Dendritic cell treated with granulocyte-macrophage colony-stimulating factor and Interleukin-4, amounts not matched to agents 40 ng/mL and 50 ng/mL, for 4 days (primary cell): ENCODE data around the gene STIM1.
"Not testable (repeated sequence)": the region's sequence is repeated elsewhere in the genome, so short reads cannot be mapped to it uniquely, and the experiment has no call there.

ENCODE experiments used
- H3K27ac Mint-ChIP-seq: one replicate; pipeline ENCODE4 v1.8.0; 2022; ENCODE audit warnings: mild to moderate bottlenecking, mixed read lengths
- H3K27me3 Mint-ChIP-seq: one replicate; pipeline ENCODE4 v1.8.0; 2022; ENCODE audit warnings: mild to moderate bottlenecking, mixed read lengths
- H3K36me3 Mint-ChIP-seq: one replicate; pipeline ENCODE4 v1.8.0; 2022; ENCODE audit warnings: low read depth, mixed read lengths
- H3K4me1 Mint-ChIP-seq: one replicate; pipeline ENCODE4 v1.8.0; 2022; ENCODE audit warnings: low read depth, mixed read lengths
- H3K4me3 Mint-ChIP-seq: one replicate; pipeline ENCODE4 v1.8.0; 2022; ENCODE audit warnings: mild to moderate bottlenecking, moderate library complexity, mixed read lengths
- H3K9me3 Mint-ChIP-seq: one replicate; pipeline ENCODE4 v1.8.0; 2022; ENCODE audit warnings: mixed read lengths
- intact Hi-C: fragments of 100-400 bp; cut with micrococcal nuclease; formaldehyde crosslinking; loops from one replicate; pipeline ENCODE4 v1.15.0; 2022

The STIM1 gene

GRCh38 chr11:3854660-3854976 lies 846 bp upstream of the STIM1 start:
- H3K9me3 Mint-ChIP-seq, result no peaks in the 10 kb centered on the region
- intact Hi-C loops, result loop anchor here (1.0 to 10.0 kb wide), 3 partner anchors 14 to 218 kb away; partner anchors contain the start of gene RHOG
- H3K36me3 Mint-ChIP-seq, result peaks cover 10% of the 10 kb centered on the region
- no peaks in the 10 kb centered on the region for H3K27me3 Mint-ChIP-seq
- peak overlapping the region; percentile 100 for H3K4me3 Mint-ChIP-seq
- peaks cover 56% of the 10 kb centered on the region for H3K4me1 Mint-ChIP-seq
- H3K27ac Mint-ChIP-seq, result peak overlapping the region; percentile 99

GRCh38 chr11:3855808-3856491 lies 486 bp downstream of the STIM1 start:
- intact Hi-C loops, result loop anchor here (2.0 to 10.0 kb wide), 3 partner anchors 15 to 99 kb away; partner anchors contain the start of gene RHOG
- peak overlapping the region; percentile 99 for H3K27ac Mint-ChIP-seq
- H3K4me1 Mint-ChIP-seq, result peaks cover 63% of the 10 kb centered on the region
- no peaks in the 10 kb centered on the region for H3K9me3 Mint-ChIP-seq
- peak overlapping the region; percentile 100 for H3K4me3 Mint-ChIP-seq
- H3K27me3 Mint-ChIP-seq, result no peaks in the 10 kb centered on the region
- H3K36me3 Mint-ChIP-seq, result peaks cover 14% of the 10 kb centered on the region

- intact Hi-C loops, result loop anchor here (5.0 to 10.0 kb wide), 2 partner anchors 45 to 98 kb away; no protein-coding TSS in a partner anchor
- Mint-ChIP-seq H3K9me3 (no peaks in the 10 kb centered on the region), H3K4me3 (peak overlapping the region; percentile 100), H3K36me3 (peaks cover 18% of the 10 kb centered on the region), H3K27ac (peak overlapping the region; percentile 99), H3K4me1 (peaks cover 73% of the 10 kb centered on the region), H3K27me3 (no peaks in the 10 kb centered on the region)
These were observed 1.5 kb downstream of the STIM1 start for GRCh38 chr11:3856856-3857553.

GRCh38 chr11:3857628-3858027 lies 2.2 kb downstream of the STIM1 start:
- intact Hi-C loops, result loop anchor here (5.0 to 10.0 kb wide), 2 partner anchors 45 to 97 kb away; no protein-coding TSS in a partner anchor
- H3K4me3 Mint-ChIP-seq, result peak overlapping the region; percentile 100
- H3K27me3 Mint-ChIP-seq, result no peaks in the 10 kb centered on the region
- peaks cover 74% of the 10 kb centered on the region for H3K4me1 Mint-ChIP-seq
- no peak overlapping the region for H3K27ac Mint-ChIP-seq
- no peaks in the 10 kb centered on the region for H3K9me3 Mint-ChIP-seq
- H3K36me3 Mint-ChIP-seq, result peaks cover 18% of the 10 kb centered on the region

GRCh38 chr11:3859373-3859881 lies 4.0 kb downstream of the STIM1 start:
- H3K9me3 Mint-ChIP-seq, result no peaks in the 10 kb centered on the region
- no peaks in the 10 kb centered on the region for H3K27me3 Mint-ChIP-seq
- intact Hi-C loops, result loop anchor here (5.0 to 10.0 kb wide), 2 partner anchors 43 to 95 kb away; no protein-coding TSS in a partner anchor
- H3K27ac Mint-ChIP-seq, result no peak overlapping the region
- no peak overlapping the region for H3K4me3 Mint-ChIP-seq
- H3K36me3 Mint-ChIP-seq, result peaks cover 18% of the 10 kb centered on the region
- H3K4me1 Mint-ChIP-seq, result peaks cover 65% of the 10 kb centered on the region

- Mint-ChIP-seq H3K9me3 (no peaks in the 10 kb centered on the region), H3K27ac (peak overlapping the region; percentile 35), H3K36me3 (peaks cover 18% of the 10 kb centered on the region), H3K27me3 (no peaks in the 10 kb centered on the region), H3K4me1 (peaks cover 68% of the 10 kb centered on the region), H3K4me3 (no peak overlapping the region)
- intact Hi-C loops, result no loop called here
These were observed 4.9 kb downstream of the STIM1 start for GRCh38 chr11:3860375-3860774.

- H3K9me3 Mint-ChIP-seq, H3K27me3 Mint-ChIP-seq, intact Hi-C loops: not testable (repeated sequence)
- peaks cover 13% of the 10 kb centered on the region for H3K36me3 Mint-ChIP-seq
- H3K4me1 Mint-ChIP-seq, result peaks cover 70% of the 10 kb centered on the region
- peak overlapping the region; percentile 35 for H3K27ac Mint-ChIP-seq
- H3K4me3 Mint-ChIP-seq, result peak overlapping the region; percentile 11
These were observed 5.5 kb downstream of the STIM1 start for GRCh38 chr11:3860898-3861393.

- peaks cover 8% of the 10 kb centered on the region for H3K36me3 Mint-ChIP-seq
- no peak overlapping the region for H3K4me3 Mint-ChIP-seq
- intact Hi-C loops, result no loop called here
These were observed 6.2 kb downstream of the STIM1 start for GRCh38 chr11:3861683-3862082.

GRCh38 chr11:3865388-3866193 lies 10.1 kb downstream of the STIM1 start:
- Mint-ChIP-seq H3K4me3 (peak overlapping the region; percentile 2), H3K9me3 (no peaks in the 10 kb centered on the region), H3K27me3 (no peaks in the 10 kb centered on the region), H3K4me1 (peaks cover 57% of the 10 kb centered on the region), H3K27ac (peak overlapping the region; percentile 45), H3K36me3 (peaks cover 8% of the 10 kb centered on the region)
- intact Hi-C loops, result no loop called here

More at GRCh38 chr11:3861683-3862082, 6.2 kb downstream of the STIM1 start:
- Mint-ChIP-seq H3K27ac (no peak overlapping the region), H3K4me1 (peaks cover 69% of the 10 kb centered on the region), H3K27me3 (no peaks in the 10 kb centered on the region), H3K9me3 (no peaks in the 10 kb centered on the region)

GRCh38 chr11:3866206-3866605 lies 10.7 kb downstream of the STIM1 start:
- Mint-ChIP-seq H3K27ac (peak overlapping the region; percentile 45), H3K4me3 (peak overlapping the region; percentile 2), H3K27me3 (no peaks in the 10 kb centered on the region), H3K36me3 (peaks cover 2% of the 10 kb centered on the region), H3K9me3 (no peaks in the 10 kb centered on the region), H3K4me1 (peaks cover 55% of the 10 kb centered on the region)
- intact Hi-C loops, result no loop called here

GRCh38 chr11:3866836-3867208 lies 11.4 kb downstream of the STIM1 start:
- no peaks in the 10 kb centered on the region for H3K27me3 Mint-ChIP-seq
- H3K4me1 Mint-ChIP-seq, result peaks cover 56% of the 10 kb centered on the region
- no peak overlapping the region for H3K4me3 Mint-ChIP-seq
- intact Hi-C loops, result no loop called here
- H3K27ac Mint-ChIP-seq, result peak overlapping the region; percentile 45
- no peaks in the 10 kb centered on the region for H3K36me3 Mint-ChIP-seq
- H3K9me3 Mint-ChIP-seq, result no peaks in the 10 kb centered on the region

GRCh38 chr11:3867209-3868091 lies 12.0 kb downstream of the STIM1 start:
- peaks cover 57% of the 10 kb centered on the region for H3K4me1 Mint-ChIP-seq
- no peaks in the 10 kb centered on the region for H3K27me3 Mint-ChIP-seq
- intact Hi-C loops, result no loop called here
- no peak overlapping the region for H3K4me3 Mint-ChIP-seq
- H3K9me3 Mint-ChIP-seq, result no peaks in the 10 kb centered on the region
- H3K27ac Mint-ChIP-seq, result no peak overlapping the region
- peaks cover 4% of the 10 kb centered on the region for H3K36me3 Mint-ChIP-seq
